Activated CD8-positive, alpha-beta memory T cell treated with anti-CD3 and anti-CD28 coated beads for 4 hours (primary cell): ENCODE data around the gene HTD2.

Experiments used
- DNase-seq, 2 donors: peaks; one replicate each; pipeline ENCODE4 v3.0.0-alpha.2; 2020; ENCODE audit warnings: low read depth in 2 of 2

Gene HTD2

GRCh38 chr3:58358092-58358491 lies 51.8 kb downstream of the HTD2 start:
- no peak for DNase-seq

GRCh38 chr3:58358808-58359207 lies 52.5 kb downstream of the HTD2 start:
- DNase-seq = no peak

GRCh38 chr3:58359621-58360020 lies 53.3 kb downstream of the HTD2 start:
- DNase-seq = no peak

- no peak for DNase-seq
These were observed 55.5 kb downstream of the HTD2 start for GRCh38 chr3:58361866-58362265.

GRCh38 chr3:58366699-58367098 lies 60.4 kb downstream of the HTD2 start:
- DNase-seq = no peak

GRCh38 chr3:58369038-58369437 lies 62.7 kb downstream of the HTD2 start:
- no peak for DNase-seq
